Neural crest cell (in vitro differentiated cells): ENCODE measurements around the gene CCL13. TPM values are rescaled to one million over a fixed set of nuclear protein-coding genes. Genes with fewer than 3 reads are reported as not detected.

ENCODE experiments used
- DNase-seq: peaks from one replicate; pipeline ENCODE4 v3.0.0; 2021; ENCODE audit warnings: low read depth, mixed read lengths, low spot score
- H3K27ac Mint-ChIP-seq: one replicate; pipeline ENCODE4 v1.8.0; 2021; ENCODE audit warnings: mild to moderate bottlenecking, mixed read lengths; ENCODE audit not compliant: unreplicated experiment
- H3K27me3 Mint-ChIP-seq: 2 replicates; pipeline ENCODE4 v1.8.0; 2021; ENCODE audit warnings: low read depth, mild to moderate bottlenecking, mixed read lengths
- H3K36me3 Mint-ChIP-seq: 2 replicates; pipeline ENCODE4 v1.8.0; 2021; ENCODE audit warnings: low read depth, mild to moderate bottlenecking, mixed read lengths
- H3K4me1 Mint-ChIP-seq: 2 replicates; pipeline ENCODE4 v1.8.0; 2021; ENCODE audit warnings: mixed read lengths
- H3K4me3 Mint-ChIP-seq: one replicate; pipeline ENCODE4 v1.8.0; 2021; ENCODE audit warnings: mild to moderate bottlenecking, mixed read lengths
- H3K9me3 Mint-ChIP-seq: 2 replicates; pipeline ENCODE4 v1.8.0; 2021; ENCODE audit warnings: mixed read lengths
- CTCF ChIP-seq: fragments of 200-600 bp; sonication (generic); conservative IDR thresholded peaks from 2 replicates; pipeline ENCODE4 v1.5.0; 2021; ENCODE audit warnings: antibody characterized with exemption, mild to moderate bottlenecking
- long read RNA-seq: library from polyadenylated mRNA; unstranded; transcript quantifications from one replicate; pipeline ENCODE4 v2.0.0, GENCODE V29; 2020
- total RNA-seq: library from RNA; stranded (reverse); gene quantifications from 2 replicates; pipeline ENCODE4 v1.2.1, GENCODE V29; 2021

The CCL13 gene
- not detected in 2 replicates for total RNA-seq
- long read RNA-seq, result 0 reads

- Mint-ChIP-seq H3K4me3 (no peak within 1 kb of the TSS), H3K4me1 (no peaks in the 10 kb centered on the region), H3K27me3 (peaks cover 43% of the 10 kb centered on the region), H3K36me3 (peaks cover 2% of the 10 kb centered on the region), H3K9me3 (peaks cover 3% of the 10 kb centered on the region), H3K27ac (no peak within 1 kb of the TSS)
- no peak for TF ChIP-seq CTCF
- DNase-seq, result no peak
Observed at GRCh38 chr17:34356194-34356593, at the start of gene CCL13. CCL13 (plus strand) TSS chr17:34356480; CDS start chr17:34356527, 47 bp downstream.

- Mint-ChIP-seq H3K36me3 (no peaks in the 10 kb centered on the region), H3K4me3 (no peak overlapping the region), H3K9me3 (no peaks in the 10 kb centered on the region), H3K27ac (no peak overlapping the region), H3K27me3 (peaks cover 30% of the 10 kb centered on the region), H3K4me1 (no peaks in the 10 kb centered on the region)
- no peak for DNase-seq
- TF ChIP-seq CTCF, result no peak
Observed at GRCh38 chr17:34307110-34307509, 49.2 kb upstream of the CCL13 start.

GRCh38 chr17:34308371-34308770, 47.9 kb upstream of the CCL13 start:
- Mint-ChIP-seq H3K27me3 (peaks cover 41% of the 10 kb centered on the region), H3K27ac (no peak overlapping the region), H3K4me3 (no peak overlapping the region), H3K9me3 (no peaks in the 10 kb centered on the region), H3K36me3 (no peaks in the 10 kb centered on the region), H3K4me1 (no peaks in the 10 kb centered on the region)
- no peak for DNase-seq
- no peak for TF ChIP-seq CTCF

GRCh38 chr17:34311291-34311690, 45.0 kb upstream of the CCL13 start:
- no peaks in the 10 kb centered on the region for H3K4me1 Mint-ChIP-seq
- DNase-seq, result no peak
- H3K36me3 Mint-ChIP-seq, result no peaks in the 10 kb centered on the region
- no peak for TF ChIP-seq CTCF
- no peak overlapping the region for H3K4me3 Mint-ChIP-seq
- no peak overlapping the region for H3K27ac Mint-ChIP-seq
- H3K9me3 Mint-ChIP-seq, result no peaks in the 10 kb centered on the region
- H3K27me3 Mint-ChIP-seq, result peaks cover 51% of the 10 kb centered on the region

- H3K27me3 Mint-ChIP-seq, result peaks cover 51% of the 10 kb centered on the region
- no peak for TF ChIP-seq CTCF
- no peak overlapping the region for H3K27ac Mint-ChIP-seq
- H3K9me3 Mint-ChIP-seq, result no peaks in the 10 kb centered on the region
- H3K4me3 Mint-ChIP-seq, result no peak overlapping the region
- no peaks in the 10 kb centered on the region for H3K4me1 Mint-ChIP-seq
- no peaks in the 10 kb centered on the region for H3K36me3 Mint-ChIP-seq
- no peak for DNase-seq
Observed at GRCh38 chr17:34312080-34312479, 44.2 kb upstream of the CCL13 start.

GRCh38 chr17:34313164-34313563, 43.1 kb upstream of the CCL13 start:
- Mint-ChIP-seq H3K27me3 (peaks cover 41% of the 10 kb centered on the region), H3K36me3 (no peaks in the 10 kb centered on the region), H3K27ac (no peak overlapping the region), H3K4me3 (no peak overlapping the region), H3K9me3 (no peaks in the 10 kb centered on the region), H3K4me1 (no peaks in the 10 kb centered on the region)
- DNase-seq, result no peak
- TF ChIP-seq CTCF, result no peak
